ENCODE measurements around the gene CLEC14A. TPM values are rescaled to one million over a fixed set of nuclear protein-coding genes. Genes with fewer than 3 reads are reported as not detected.

Gene CLEC14A
- total and polyA plus RNA-seq, 4 donors = 6.4 to 7.3 (median 7.1) TPM

DNA sequence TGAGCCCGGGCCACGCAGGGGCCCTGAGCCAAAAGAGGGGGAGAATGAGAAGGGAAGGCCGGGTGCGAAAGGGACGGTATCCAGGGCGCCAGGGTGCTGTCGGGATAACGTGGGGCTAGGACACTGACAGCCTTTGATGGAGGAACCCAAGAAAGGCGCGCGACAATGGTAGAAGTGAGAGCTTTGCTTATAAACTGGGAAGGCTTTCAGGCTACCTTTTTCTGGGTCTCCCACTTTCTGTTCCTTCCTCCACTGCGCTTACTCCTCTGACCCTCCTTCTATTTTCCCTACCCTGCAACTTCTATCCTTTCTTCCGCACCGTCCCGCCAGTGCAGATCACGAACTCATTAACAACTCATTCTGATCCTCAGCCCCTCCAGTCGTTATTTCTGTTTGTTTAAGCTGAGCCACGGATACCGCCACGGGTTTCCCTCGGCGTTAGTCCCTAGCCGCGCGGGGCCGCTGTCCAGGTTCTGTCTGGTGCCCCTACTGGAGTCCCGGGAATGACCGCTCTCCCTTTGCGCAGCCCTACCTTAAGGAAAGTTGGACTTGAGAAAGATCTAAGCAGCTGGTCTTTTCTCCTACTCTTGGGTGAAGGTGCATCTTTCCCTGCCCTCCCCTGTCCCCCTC lies 45.2 kb downstream of the CLEC14A start (continued):
- TF ChIP-seq, protein P1, sequence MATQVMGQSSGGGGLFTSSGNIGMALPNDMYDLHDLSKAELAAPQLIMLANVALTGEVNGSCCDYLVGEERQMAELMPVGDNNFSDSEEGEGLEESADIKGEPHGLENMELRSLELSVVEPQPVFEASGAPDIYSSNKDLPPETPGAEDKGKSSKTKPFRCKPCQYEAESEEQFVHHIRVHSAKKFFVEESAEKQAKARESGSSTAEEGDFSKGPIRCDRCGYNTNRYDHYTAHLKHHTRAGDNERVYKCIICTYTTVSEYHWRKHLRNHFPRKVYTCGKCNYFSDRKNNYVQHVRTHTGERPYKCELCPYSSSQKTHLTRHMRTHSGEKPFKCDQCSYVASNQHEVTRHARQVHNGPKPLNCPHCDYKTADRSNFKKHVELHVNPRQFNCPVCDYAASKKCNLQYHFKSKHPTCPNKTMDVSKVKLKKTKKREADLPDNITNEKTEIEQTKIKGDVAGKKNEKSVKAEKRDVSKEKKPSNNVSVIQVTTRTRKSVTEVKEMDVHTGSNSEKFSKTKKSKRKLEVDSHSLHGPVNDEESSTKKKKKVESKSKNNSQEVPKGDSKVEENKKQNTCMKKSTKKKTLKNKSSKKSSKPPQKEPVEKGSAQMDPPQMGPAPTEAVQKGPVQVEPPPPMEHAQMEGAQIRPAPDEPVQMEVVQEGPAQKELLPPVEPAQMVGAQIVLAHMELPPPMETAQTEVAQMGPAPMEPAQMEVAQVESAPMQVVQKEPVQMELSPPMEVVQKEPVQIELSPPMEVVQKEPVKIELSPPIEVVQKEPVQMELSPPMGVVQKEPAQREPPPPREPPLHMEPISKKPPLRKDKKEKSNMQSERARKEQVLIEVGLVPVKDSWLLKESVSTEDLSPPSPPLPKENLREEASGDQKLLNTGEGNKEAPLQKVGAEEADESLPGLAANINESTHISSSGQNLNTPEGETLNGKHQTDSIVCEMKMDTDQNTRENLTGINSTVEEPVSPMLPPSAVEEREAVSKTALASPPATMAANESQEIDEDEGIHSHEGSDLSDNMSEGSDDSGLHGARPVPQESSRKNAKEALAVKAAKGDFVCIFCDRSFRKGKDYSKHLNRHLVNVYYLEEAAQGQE (IDR thresholded peaks at IDR 0.05) = peak; percentile 22
- no peak for TF ChIP-seq HNF4A (conservative IDR thresholded peaks at IDR 0.05)
- TF ChIP-seq RAD21 (IDR thresholded peaks at IDR 0.05) = peak in 1 of 2 donors; percentile 51

DNA sequence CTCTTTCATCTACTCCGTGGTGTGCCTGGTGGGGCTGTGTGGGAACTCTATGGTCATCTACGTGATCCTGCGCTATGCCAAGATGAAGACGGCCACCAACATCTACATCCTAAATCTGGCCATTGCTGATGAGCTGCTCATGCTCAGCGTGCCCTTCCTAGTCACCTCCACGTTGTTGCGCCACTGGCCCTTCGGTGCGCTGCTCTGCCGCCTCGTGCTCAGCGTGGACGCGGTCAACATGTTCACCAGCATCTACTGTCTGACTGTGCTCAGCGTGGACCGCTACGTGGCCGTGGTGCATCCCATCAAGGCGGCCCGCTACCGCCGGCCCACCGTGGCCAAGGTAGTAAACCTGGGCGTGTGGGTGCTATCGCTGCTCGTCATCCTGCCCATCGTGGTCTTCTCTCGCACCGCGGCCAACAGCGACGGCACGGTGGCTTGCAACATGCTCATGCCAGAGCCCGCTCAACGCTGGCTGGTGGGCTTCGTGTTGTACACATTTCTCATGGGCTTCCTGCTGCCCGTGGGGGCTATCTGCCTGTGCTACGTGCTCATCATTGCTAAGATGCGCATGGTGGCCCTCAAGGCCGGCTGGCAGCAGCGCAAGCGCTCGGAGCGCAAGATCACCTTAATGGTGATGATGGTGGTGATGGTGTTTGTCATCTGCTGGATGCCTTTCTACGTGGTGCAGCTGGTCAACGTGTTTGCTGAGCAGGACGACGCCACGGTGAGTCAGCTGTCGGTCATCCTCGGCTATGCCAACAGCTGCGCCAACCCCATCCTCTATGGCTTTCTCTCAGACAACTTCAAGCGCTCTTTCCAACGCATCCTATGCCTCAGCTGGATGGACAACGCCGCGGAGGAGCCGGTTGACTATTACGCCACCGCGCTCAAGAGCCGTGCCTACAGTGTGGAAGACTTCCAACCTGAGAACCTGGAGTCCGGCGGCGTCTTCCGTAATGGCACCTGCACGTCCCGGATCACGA lies 46.0 kb downstream of the CLEC14A start:
- Histone ChIP-seq H3K36me3 (ENCODE audit: control insufficient read depth in 4 of 4, insufficient read depth in 3 of 4, low read depth in 1 of 4, low read length in 3 of 4) (no peaks in the 10 kb centered on the region), H3K27ac (ENCODE audit: low read depth in 1 of 2, low read length in 2 of 2) (peak overlapping the region; percentile 89 to 92), H3K4me3 (ENCODE audit: low read depth in 1 of 3, low read length in 3 of 3) (peak overlapping the region; percentile 64 to 72 (median 72)), H3K9ac (ENCODE audit: low read depth in 1 of 2, low read length in 2 of 2) (no peak overlapping the region), H3K4me1 (ENCODE audit: control insufficient read depth in 4 of 4, insufficient read depth in 4 of 4, low read length in 3 of 4) (peaks cover 4 to 40% (median 26%) of the 10 kb centered on the region in 4 donors), H3K27me3 (ENCODE audit: control insufficient read depth in 4 of 4, insufficient read depth in 4 of 4, low read length in 3 of 4) (no peaks in the 10 kb centered on the region), H3K9me3 (ENCODE audit: control insufficient read depth in 4 of 4, low read length in 3 of 4) (no peaks in the 10 kb centered on the region)
- no peak for DNase-seq (ENCODE audit: low spot score)
- TF ChIP-seq, protein P2, sequence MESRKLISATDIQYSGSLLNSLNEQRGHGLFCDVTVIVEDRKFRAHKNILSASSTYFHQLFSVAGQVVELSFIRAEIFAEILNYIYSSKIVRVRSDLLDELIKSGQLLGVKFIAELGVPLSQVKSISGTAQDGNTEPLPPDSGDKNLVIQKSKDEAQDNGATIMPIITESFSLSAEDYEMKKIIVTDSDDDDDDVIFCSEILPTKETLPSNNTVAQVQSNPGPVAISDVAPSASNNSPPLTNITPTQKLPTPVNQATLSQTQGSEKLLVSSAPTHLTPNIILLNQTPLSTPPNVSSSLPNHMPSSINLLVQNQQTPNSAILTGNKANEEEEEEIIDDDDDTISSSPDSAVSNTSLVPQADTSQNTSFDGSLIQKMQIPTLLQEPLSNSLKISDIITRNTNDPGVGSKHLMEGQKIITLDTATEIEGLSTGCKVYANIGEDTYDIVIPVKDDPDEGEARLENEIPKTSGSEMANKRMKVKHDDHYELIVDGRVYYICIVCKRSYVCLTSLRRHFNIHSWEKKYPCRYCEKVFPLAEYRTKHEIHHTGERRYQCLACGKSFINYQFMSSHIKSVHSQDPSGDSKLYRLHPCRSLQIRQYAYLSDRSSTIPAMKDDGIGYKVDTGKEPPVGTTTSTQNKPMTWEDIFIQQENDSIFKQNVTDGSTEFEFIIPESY (IDR thresholded peaks at IDR 0.05) = no peak
- TF ChIP-seq FOXA1 (IDR thresholded peaks at IDR 0.05) = no peak
- no peak for TF ChIP-seq YY1 (IDR thresholded peaks at IDR 0.05)
- TF ChIP-seq JUND (IDR thresholded peaks at IDR 0.05) = no peak
- TF ChIP-seq, protein P3, sequence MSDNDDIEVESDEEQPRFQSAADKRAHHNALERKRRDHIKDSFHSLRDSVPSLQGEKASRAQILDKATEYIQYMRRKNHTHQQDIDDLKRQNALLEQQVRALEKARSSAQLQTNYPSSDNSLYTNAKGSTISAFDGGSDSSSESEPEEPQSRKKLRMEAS (IDR thresholded peaks at IDR 0.05) = no peak
- TF ChIP-seq HNF4G (IDR thresholded peaks at IDR 0.05) = no peak
- no peak for TF ChIP-seq SP1 (IDR thresholded peaks at IDR 0.05)
- no peak for TF ChIP-seq HNF4A (conservative IDR thresholded peaks at IDR 0.05)
- no peak for TF ChIP-seq FOXA2 (IDR thresholded peaks at IDR 0.05)
- TF ChIP-seq TAF1 (conservative IDR thresholded peaks at IDR 0.05) = no peak
- no peak for TF ChIP-seq NR2F2 (IDR thresholded peaks at IDR 0.05)
- no peak for TF ChIP-seq GABPA (IDR thresholded peaks at IDR 0.05 in 1 of 2, conservative IDR thresholded peaks at IDR 0.05 in 1 of 2)
- TF ChIP-seq RXRA (IDR thresholded peaks at IDR 0.05) = no peak
- TF ChIP-seq RAD21 (IDR thresholded peaks at IDR 0.05) = no peak
- WGBS = 26% methylated on average over 69 of the region's 69 CpGs
